CD8-positive, alpha-beta memory T cell (primary cell): ENCODE data around the gene CYSLTR1. TPM values are rescaled to one million over a fixed set of nuclear protein-coding genes. Genes with fewer than 3 reads are reported as not detected.

ENCODE experiments used
- CTCF ChIA-PET: fragments of 350-600 bp; sonication (Branson Sonifier 250); formaldehyde crosslinking; loops from one replicate; lab custom pipeline; 2021; ENCODE audit warnings: antibody characterized with exemption; lab: Charles Lee
- POLR2A ChIA-PET: fragments of 350-600 bp; sonication (Branson Sonifier 250); formaldehyde crosslinking; loops from one replicate; lab custom pipeline; 2021; ENCODE audit warnings: antibody characterized with exemption; lab: Charles Lee
- DNase-seq, 5 donors: peaks; one replicate each; pipeline versions ENCODE4 v3.0.0 to v3.0.0-alpha.2; 2020 to 2022; ENCODE audit warnings: mixed read lengths in 1 of 5
- H3K27ac ChIP-seq: one replicate; pipeline ENCODE4 v1.7.0; 2013; ENCODE audit warnings: low read depth, mild to moderate bottlenecking, low read length, moderate library complexity
- H3K27me3 ChIP-seq: 2 replicates; pipeline ENCODE4 v1.7.0; 2013; ENCODE audit warnings: low read length, mild to moderate bottlenecking; ENCODE audit not compliant: insufficient read depth, poor library complexity, severe bottlenecking
- H3K36me3 ChIP-seq: 2 replicates; pipeline ENCODE4 v1.7.0; 2013; ENCODE audit warnings: mild to moderate bottlenecking, low read length, moderate library complexity; ENCODE audit not compliant: insufficient read depth
- H3K4me1 ChIP-seq: 2 replicates; pipeline ENCODE4 v1.7.0; 2013; ENCODE audit warnings: mild to moderate bottlenecking, low read length, moderate library complexity; ENCODE audit not compliant: insufficient read depth
- H3K4me3 ChIP-seq: 2 replicates; pipeline ENCODE4 v1.7.0; 2013; ENCODE audit warnings: mild to moderate bottlenecking, low read length
- H3K9me3 ChIP-seq: 2 replicates; pipeline ENCODE4 v1.7.0; 2013; ENCODE audit warnings: mild to moderate bottlenecking, low read length
- H3K27ac Mint-ChIP-seq, 8 donors: one replicate each; pipeline ENCODE4 v1.8.0; 2020 to 2021; ENCODE audit warnings: mixed read lengths in 8 of 8, mild to moderate bottlenecking in 6 of 8, inconsistent platforms in 3 of 8, moderate library complexity in 3 of 8
- H3K27me3 Mint-ChIP-seq, 2 donors: one replicate each; pipeline ENCODE4 v1.8.0; 2020 to 2021; ENCODE audit warnings: mixed read lengths in 2 of 2, mild to moderate bottlenecking in 1 of 2, moderate library complexity in 1 of 2
- H3K36me3 Mint-ChIP-seq, 3 donors: one replicate each; pipeline ENCODE4 v1.8.0; 2020 to 2021; ENCODE audit warnings: mixed read lengths in 3 of 3, inconsistent platforms in 1 of 3, mild to moderate bottlenecking in 1 of 3
- H3K4me1 Mint-ChIP-seq, 3 donors: one replicate each; pipeline ENCODE4 v1.8.0; 2020 to 2021; ENCODE audit warnings: mixed read lengths in 3 of 3, inconsistent platforms in 1 of 3, mild to moderate bottlenecking in 1 of 3
- H3K4me3 Mint-ChIP-seq, 7 donors: one replicate each; pipeline ENCODE4 v1.8.0; 2020 to 2021; ENCODE audit warnings: mixed read lengths in 7 of 7, mild to moderate bottlenecking in 6 of 7, moderate library complexity in 4 of 7, inconsistent platforms in 2 of 7
- H3K9me3 Mint-ChIP-seq, 5 donors: one replicate each; pipeline ENCODE4 v1.8.0; 2020 to 2022; ENCODE audit warnings: mixed read lengths in 5 of 5, mild to moderate bottlenecking in 3 of 5, moderate library complexity in 2 of 5, inconsistent platforms in 1 of 5
- polyA plus RNA-seq: library from polyadenylated mRNA; unstranded; fragments of 300-500 nt; fragmentation: Illumina TruSeq; gene quantifications from one replicate; pipeline ENCODE4 v1.2.3, GENCODE V29; 2021
- total RNA-seq, 2 experiments: library from RNA; stranded (reverse); gene quantifications; one replicate each; pipeline ENCODE4 v1.2.3, GENCODE V29; 2021

Gene CYSLTR1
- total RNA-seq (under 1 TPM; 0.27 to 0.31 TPM), polyA plus RNA-seq (2.6 TPM)

GRCh38 chrX:78327370-78328086 lies at the start of gene CYSLTR1:
Gene CYSLTR1, minus strand, starts transcription at chrX:78327611. Its CDS starts 53,865 bp downstream, at chrX:78273746.
- Mint-ChIP-seq H3K27ac (peak within 1 kb of the TSS in 1 of 8 donors; percentile 3), H3K4me1 (peaks cover 28 to 55% (median 41%) of the 10 kb centered on the region in 3 donors), H3K27me3 (peaks cover 0 to 3% of the 10 kb centered on the region in 2 donors), H3K36me3 (no peaks in the 10 kb centered on the region), H3K4me3 (peak within 1 kb of the TSS in 6 of 7 donors; percentile 3 to 54 (median 28)), H3K9me3 (no peaks in the 10 kb centered on the region)
- no peaks in the 10 kb centered on the region for H3K36me3 ChIP-seq
- no peaks in the 10 kb centered on the region for H3K27me3 ChIP-seq
- no peak for DNase-seq
- H3K27ac ChIP-seq, result no peak within 1 kb of the TSS
- POLR2A ChIA-PET, result no interaction called here
- H3K4me1 ChIP-seq, result peaks cover 16% of the 10 kb centered on the region
- H3K9me3 ChIP-seq, result no peaks in the 10 kb centered on the region
- CTCF ChIA-PET, result no interaction called here
- peak within 1 kb of the TSS; percentile 62 for H3K4me3 ChIP-seq

GRCh38 chrX:78377186-78377585 lies 49.8 kb upstream of the CYSLTR1 start:
- Histone ChIP-seq H3K4me3 (no peak overlapping the region), H3K9me3 (no peaks in the 10 kb centered on the region), H3K27ac (no peak overlapping the region), H3K4me1 (no peaks in the 10 kb centered on the region), H3K36me3 (no peaks in the 10 kb centered on the region), H3K27me3 (no peaks in the 10 kb centered on the region)
- Mint-ChIP-seq H3K27ac (no peak overlapping the region), H3K36me3 (no peaks in the 10 kb centered on the region), H3K27me3 (peaks cover 0 to 4% of the 10 kb centered on the region in 2 donors), H3K4me1 (peaks cover 0 to 9% (median 9%) of the 10 kb centered on the region in 3 donors), H3K9me3 (peaks cover 0 to 11% (median 3%) of the 10 kb centered on the region in 5 donors), H3K4me3 (no peak overlapping the region)
- CTCF ChIA-PET, result no interaction called here
- DNase-seq, result no peak
- POLR2A ChIA-PET, result no interaction called here

GRCh38 chrX:78375894-78376293 lies 48.5 kb upstream of the CYSLTR1 start:
- peaks cover 0 to 9% (median 9%) of the 10 kb centered on the region in 3 donors for H3K4me1 Mint-ChIP-seq
- H3K4me3 Mint-ChIP-seq, result no peak overlapping the region
- Histone ChIP-seq H3K4me3 (no peak overlapping the region), H3K9me3 (no peaks in the 10 kb centered on the region), H3K27ac (no peak overlapping the region), H3K27me3 (no peaks in the 10 kb centered on the region), H3K36me3 (no peaks in the 10 kb centered on the region), H3K4me1 (no peaks in the 10 kb centered on the region)
- peaks cover 0 to 5% of the 10 kb centered on the region in 2 donors for H3K27me3 Mint-ChIP-seq
- peak in 1 of 5 donors; percentile 2 for DNase-seq
- peaks cover 0 to 5% (median 4%) of the 10 kb centered on the region in 5 donors for H3K9me3 Mint-ChIP-seq
- CTCF ChIA-PET, result no interaction called here
- peaks cover 0 to 3% (median 0%) of the 10 kb centered on the region in 3 donors for H3K36me3 Mint-ChIP-seq
- POLR2A ChIA-PET, result interaction anchor here (1.3 kb wide), 1 partner anchor 236 kb away, joined by 3 read pairs; the partner anchor contains the start of gene TAF9B
- H3K27ac Mint-ChIP-seq, result peak overlapping the region in 1 of 8 donors; percentile 45

GRCh38 chrX:78366576-78366975 lies 39.2 kb upstream of the CYSLTR1 start:
- Histone ChIP-seq H3K4me1 (no peaks in the 10 kb centered on the region), H3K9me3 (no peaks in the 10 kb centered on the region), H3K27me3 (no peaks in the 10 kb centered on the region), H3K4me3 (no peak overlapping the region), H3K36me3 (no peaks in the 10 kb centered on the region), H3K27ac (no peak overlapping the region)
- no peak overlapping the region for H3K4me3 Mint-ChIP-seq
- peaks cover 0 to 10% (median 2%) of the 10 kb centered on the region in 5 donors for H3K9me3 Mint-ChIP-seq
- no peak for DNase-seq
- peaks cover 0 to 2% (median 0%) of the 10 kb centered on the region in 3 donors for H3K36me3 Mint-ChIP-seq
- ChIA-PET POLR2A (no interaction called here), CTCF (no interaction called here)
- H3K27me3 Mint-ChIP-seq, result peaks cover 0 to 6% of the 10 kb centered on the region in 2 donors
- H3K4me1 Mint-ChIP-seq, result no peaks in the 10 kb centered on the region
- H3K27ac Mint-ChIP-seq, result no peak overlapping the region

- ChIA-PET POLR2A (no interaction called here), CTCF (no interaction called here)
- H3K9me3 ChIP-seq, result no peaks in the 10 kb centered on the region
- H3K27me3 ChIP-seq, result no peaks in the 10 kb centered on the region
- no peaks in the 10 kb centered on the region for H3K36me3 ChIP-seq
- Mint-ChIP-seq H3K36me3 (peaks cover 0 to 3% (median 0%) of the 10 kb centered on the region in 3 donors), H3K27me3 (peaks cover 4 to 8% of the 10 kb centered on the region in 2 donors), H3K9me3 (peaks cover 0 to 4% (median 1%) of the 10 kb centered on the region in 5 donors), H3K4me3 (no peak overlapping the region), H3K27ac (no peak overlapping the region), H3K4me1 (no peaks in the 10 kb centered on the region)
- H3K27ac ChIP-seq, result no peak overlapping the region
- H3K4me1 ChIP-seq, result no peaks in the 10 kb centered on the region
- H3K4me3 ChIP-seq, result no peak overlapping the region
- no peak for DNase-seq
Observed at GRCh38 chrX:78357342-78358055, 30.1 kb upstream of the CYSLTR1 start.

- CTCF ChIA-PET, result no interaction called here
Observed at GRCh38 chrX:78333521-78333920, 6.1 kb upstream of the CYSLTR1 start.

GRCh38 chrX:78331708-78332107 lies 4.3 kb upstream of the CYSLTR1 start:
- Mint-ChIP-seq H3K27me3 (peaks cover 0 to 3% of the 10 kb centered on the region in 2 donors), H3K4me3 (peak overlapping the region in 1 of 7 donors; percentile 3), H3K9me3 (no peaks in the 10 kb centered on the region), H3K4me1 (peaks cover 35 to 69% (median 55%) of the 10 kb centered on the region in 3 donors), H3K27ac (peak overlapping the region in 4 of 8 donors; percentile 2 to 58 (median 24)), H3K36me3 (no peaks in the 10 kb centered on the region)
- Histone ChIP-seq H3K36me3 (no peaks in the 10 kb centered on the region), H3K27me3 (no peaks in the 10 kb centered on the region), H3K27ac (no peak overlapping the region), H3K4me1 (peaks cover 36% of the 10 kb centered on the region), H3K4me3 (no peak overlapping the region), H3K9me3 (no peaks in the 10 kb centered on the region)
- no peak for DNase-seq
- ChIA-PET CTCF (no interaction called here), POLR2A (no interaction called here)

More at GRCh38 chrX:78333521-78333920, 6.1 kb upstream of the CYSLTR1 start:
- no peaks in the 10 kb centered on the region for H3K36me3 Mint-ChIP-seq
- Histone ChIP-seq H3K36me3 (no peaks in the 10 kb centered on the region), H3K27me3 (no peaks in the 10 kb centered on the region), H3K27ac (no peak overlapping the region), H3K4me1 (peaks cover 32% of the 10 kb centered on the region), H3K9me3 (no peaks in the 10 kb centered on the region), H3K4me3 (no peak overlapping the region)
- H3K4me3 Mint-ChIP-seq, result no peak overlapping the region
- peaks cover 35 to 60% (median 48%) of the 10 kb centered on the region in 3 donors for H3K4me1 Mint-ChIP-seq
- peak in 3 of 5 donors; percentile 34 to 45 (median 34) for DNase-seq
- H3K9me3 Mint-ChIP-seq, result peaks cover 0 to under 1% (median 0%) of the 10 kb centered on the region in 5 donors
- POLR2A ChIA-PET, result no interaction called here
- peak overlapping the region in 7 of 8 donors; percentile 5 to 87 (median 42) for H3K27ac Mint-ChIP-seq
- peaks cover 0 to 1% of the 10 kb centered on the region in 2 donors for H3K27me3 Mint-ChIP-seq

GRCh38 chrX:78330540-78330939 lies 3.1 kb upstream of the CYSLTR1 start:
- Mint-ChIP-seq H3K4me1 (peaks cover 33 to 65% (median 50%) of the 10 kb centered on the region in 3 donors), H3K27me3 (peaks cover 0 to 3% of the 10 kb centered on the region in 2 donors), H3K9me3 (no peaks in the 10 kb centered on the region), H3K36me3 (no peaks in the 10 kb centered on the region), H3K4me3 (no peak overlapping the region), H3K27ac (no peak overlapping the region)
- ChIA-PET CTCF (no interaction called here), POLR2A (no interaction called here)
- H3K27ac ChIP-seq, result no peak overlapping the region
- H3K9me3 ChIP-seq, result no peaks in the 10 kb centered on the region
- H3K36me3 ChIP-seq, result no peaks in the 10 kb centered on the region
- no peak for DNase-seq
- peaks cover 36% of the 10 kb centered on the region for H3K4me1 ChIP-seq
- H3K4me3 ChIP-seq, result no peak overlapping the region
- no peaks in the 10 kb centered on the region for H3K27me3 ChIP-seq
